GM18519 (cell line): ENCODE data around the gene SYCN.
"Not testable (repeated sequence)": the region's sequence is repeated elsewhere in the genome, so short reads cannot be mapped to it uniquely, and the experiment has no call there.

ENCODE experiments used
- ATAC-seq: cut with Tn5 transposase; IDR thresholded peaks from one replicate; pipeline ENCODE4 v1.9.1; 2021; ENCODE audit warnings: mild to moderate bottlenecking, moderate library complexity; ENCODE audit not compliant: unreplicated experiment, low FRiP score

SYCN gene

GRCh38 chr19:39203372-39204341 lies at the start of gene SYCN:
Gene SYCN, minus strand, starts transcription at chr19:39204263. Its CDS starts 9 bp downstream, at chr19:39204254.
- ATAC-seq = no peak

- ATAC-seq = no peak
These were observed 49.5 kb upstream of the SYCN start for GRCh38 chr19:39253374-39254149.

- ATAC-seq = no peak
These were observed 48.4 kb upstream of the SYCN start for GRCh38 chr19:39252458-39252857.

GRCh38 chr19:39251846-39252245 lies 47.8 kb upstream of the SYCN start:
- ATAC-seq = no peak

GRCh38 chr19:39251081-39251480 lies 47.0 kb upstream of the SYCN start:
- no peak for ATAC-seq

GRCh38 chr19:39248806-39249205 lies 44.7 kb upstream of the SYCN start, which contains the start of gene IFNL4:
Gene IFNL4, minus strand, starts transcription at chr19:39248856.
- ATAC-seq = no peak

- no peak for ATAC-seq
These were observed 43.9 kb upstream of the SYCN start for GRCh38 chr19:39247701-39248664.

GRCh38 chr19:39246951-39247669 lies 43.0 kb upstream of the SYCN start:
- ATAC-seq = no peak

GRCh38 chr19:39245166-39245565 lies 41.1 kb upstream of the SYCN start:
- not testable (repeated sequence) for ATAC-seq

GRCh38 chr19:39244410-39245100 lies 40.5 kb upstream of the SYCN start, which contains the start of gene IFNL3:
Gene IFNL3, minus strand, starts transcription at chr19:39245006. Its CDS starts 39 bp downstream, at chr19:39244967.
- not testable (repeated sequence) for ATAC-seq

- not testable (repeated sequence) for ATAC-seq
These were observed 39.7 kb upstream of the SYCN start for GRCh38 chr19:39243741-39244140.

- ATAC-seq = no peak
These were observed 36.4 kb upstream of the SYCN start for GRCh38 chr19:39240421-39240820.

GRCh38 chr19:39238944-39239343 lies 34.9 kb upstream of the SYCN start:
- ATAC-seq = no peak

GRCh38 chr19:39238209-39238608 lies 34.1 kb upstream of the SYCN start:
- no peak for ATAC-seq

- no peak for ATAC-seq
These were observed 33.4 kb upstream of the SYCN start for GRCh38 chr19:39237200-39238184.

GRCh38 chr19:39236527-39236926 lies 32.5 kb upstream of the SYCN start:
- no peak for ATAC-seq

GRCh38 chr19:39232708-39233107 lies 28.6 kb upstream of the SYCN start:
- no peak for ATAC-seq
